ENCODE measurements around the gene DCDC2C. TPM values are rescaled to one million over a fixed set of nuclear protein-coding genes. Genes with fewer than 3 reads are reported as not detected.

DCDC2C gene
- total RNA-seq, 5 donors from 2014 or later (not counting 1 experiment from before 2014, with no cell fraction given): not detected

DNA sequence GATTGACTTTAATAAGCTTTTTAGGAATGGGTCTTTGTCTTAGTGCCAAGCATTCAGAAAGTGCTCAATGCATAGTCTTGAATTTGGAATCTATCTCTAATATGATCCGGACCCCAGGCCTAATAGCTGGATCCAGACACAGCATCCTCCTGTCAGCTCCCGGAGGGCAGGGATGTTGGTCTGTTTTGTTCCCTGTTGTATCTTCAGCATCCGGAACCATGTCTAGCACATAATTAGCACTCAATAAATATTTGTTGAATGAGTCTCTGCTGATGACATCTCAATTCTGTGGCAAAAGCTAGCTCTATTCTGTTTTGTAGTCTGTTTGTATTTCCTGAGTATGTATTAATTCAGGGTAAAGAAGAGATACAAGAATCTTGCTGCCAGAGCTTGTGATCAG is 169.1 kb downstream of the DCDC2C start:
- Histone ChIP-seq H3K27me3 (replicated peaks in 1 of 2; ENCODE audit: control insufficient read depth in 2 of 2, extremely low read depth in 1 of 2, insufficient read depth in 2 of 2, low read length in 1 of 2) (no peaks in the 10 kb centered on the region), H3K4me3 (ENCODE audit: control insufficient read depth in 1 of 2, extremely low read depth in 1 of 2, low read length in 1 of 2) (no peak overlapping the region), H3K4me1 (ENCODE audit: control insufficient read depth in 1 of 2, extremely low read depth in 1 of 2, insufficient read depth in 2 of 2, low read length in 2 of 2) (no peaks in the 10 kb centered on the region), H3K27ac (ENCODE audit: low read length) (no peak overlapping the region), H3K9me3 (no peaks in the 10 kb centered on the region), H3K36me3 (ENCODE audit: control insufficient read depth in 2 of 2, extremely low read depth in 1 of 2, insufficient read depth in 1 of 2, low read length in 1 of 2) (no peaks in the 10 kb centered on the region)
- Mint-ChIP-seq H3K4me3 (no peak overlapping the region), H3K9me3 (no peaks in the 10 kb centered on the region), H3K27me3 (no peaks in the 10 kb centered on the region), H3K36me3 (no peaks in the 10 kb centered on the region), H3K27ac (no peak overlapping the region), H3K4me1 (no peaks in the 10 kb centered on the region)
- ChIA-PET CTCF (no interaction called here), POLR2A (no interaction called here)
- ATAC-seq (replicated peaks in 1 of 4) (no peak), DNase-seq (no peak)
- 100% methylated on average over 1 of the region's 3 CpGs for WGBS (ENCODE audit: insufficient coverage)

DNA sequence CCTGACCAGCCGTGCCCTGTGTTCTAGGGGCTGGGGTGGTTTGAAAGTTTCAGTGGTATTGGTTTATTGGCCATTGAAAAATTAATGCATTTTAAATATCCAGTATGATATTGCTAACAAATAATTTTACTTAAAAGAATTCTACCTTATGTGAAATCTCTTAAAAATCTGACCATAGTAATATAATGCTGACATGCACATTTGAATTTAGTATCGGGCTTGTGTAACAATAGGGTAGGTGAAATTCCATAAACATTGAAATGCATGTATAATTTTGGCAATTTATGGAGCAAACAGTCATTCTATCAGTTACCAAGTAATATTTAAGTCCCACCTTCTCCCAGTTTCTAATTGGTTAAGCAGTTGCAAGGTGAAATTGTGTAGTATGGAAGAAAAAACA is 170.5 kb downstream of the DCDC2C start:
- Histone ChIP-seq H3K36me3 (ENCODE audit: control insufficient read depth in 2 of 2, extremely low read depth in 1 of 2, insufficient read depth in 1 of 2, low read length in 1 of 2) (no peaks in the 10 kb centered on the region), H3K27ac (ENCODE audit: low read length) (no peak overlapping the region), H3K27me3 (replicated peaks in 1 of 2; ENCODE audit: control insufficient read depth in 2 of 2, extremely low read depth in 1 of 2, insufficient read depth in 2 of 2, low read length in 1 of 2) (no peaks in the 10 kb centered on the region), H3K4me3 (ENCODE audit: control insufficient read depth in 1 of 2, extremely low read depth in 1 of 2, low read length in 1 of 2) (no peak overlapping the region), H3K9me3 (no peaks in the 10 kb centered on the region), H3K4me1 (ENCODE audit: control insufficient read depth in 1 of 2, extremely low read depth in 1 of 2, insufficient read depth in 2 of 2, low read length in 2 of 2) (no peaks in the 10 kb centered on the region)
- Mint-ChIP-seq H3K27ac (no peak overlapping the region), H3K36me3 (no peaks in the 10 kb centered on the region), H3K27me3 (no peaks in the 10 kb centered on the region), H3K4me3 (no peak overlapping the region), H3K4me1 (no peaks in the 10 kb centered on the region), H3K9me3 (no peaks in the 10 kb centered on the region)
- no CpG with 5 or more reads among the region's 2 CpGs for WGBS (ENCODE audit: insufficient coverage)
- ATAC-seq (replicated peaks in 1 of 4) (no peak), DNase-seq (no peak)
- ChIA-PET POLR2A (no interaction called here), CTCF (no interaction called here)

DNA sequence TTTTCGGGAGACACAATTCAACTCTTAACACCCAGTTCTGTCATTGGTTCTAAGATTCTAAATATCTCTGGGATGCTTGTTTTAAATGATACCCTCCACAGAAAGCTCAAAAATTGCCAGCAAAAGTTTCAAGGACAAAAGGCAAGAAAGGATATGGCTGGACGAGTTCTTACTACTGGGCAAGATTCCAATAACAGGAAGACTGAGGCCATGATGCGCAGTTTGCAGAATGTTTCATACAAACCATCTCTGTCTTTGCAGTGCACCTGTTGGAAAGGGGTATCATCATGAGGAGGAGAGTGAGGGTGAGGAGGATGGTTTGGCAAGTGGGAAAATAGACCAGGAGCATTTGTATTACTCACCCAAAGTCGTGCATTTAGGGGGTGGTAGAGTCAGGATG is 172.8 kb downstream of the DCDC2C start:
- no peaks in the 10 kb centered on the region for H3K4me1 ChIP-seq (ENCODE audit: control insufficient read depth in 1 of 2, extremely low read depth in 1 of 2, insufficient read depth in 2 of 2, low read length in 2 of 2)
- no peak for DNase-seq
- no peaks in the 10 kb centered on the region for H3K27me3 ChIP-seq (replicated peaks in 1 of 2; ENCODE audit: control insufficient read depth in 2 of 2, extremely low read depth in 1 of 2, insufficient read depth in 2 of 2, low read length in 1 of 2)
- no peak for ATAC-seq (replicated peaks in 1 of 4)
- Mint-ChIP-seq H3K9me3 (no peaks in the 10 kb centered on the region), H3K27me3 (no peaks in the 10 kb centered on the region), H3K4me1 (no peaks in the 10 kb centered on the region), H3K4me3 (no peak overlapping the region), H3K27ac (no peak overlapping the region), H3K36me3 (no peaks in the 10 kb centered on the region)
- H3K36me3 ChIP-seq (ENCODE audit: control insufficient read depth in 2 of 2, extremely low read depth in 1 of 2, insufficient read depth in 1 of 2, low read length in 1 of 2): no peaks in the 10 kb centered on the region
- WGBS (ENCODE audit: insufficient coverage): 57% methylated on average over 2 of the region's 4 CpGs
- CTCF ChIA-PET: no interaction called here
- no peak overlapping the region for H3K27ac ChIP-seq (ENCODE audit: low read length)
- H3K4me3 ChIP-seq (ENCODE audit: control insufficient read depth in 1 of 2, extremely low read depth in 1 of 2, low read length in 1 of 2): no peak overlapping the region
- H3K9me3 ChIP-seq: no peaks in the 10 kb centered on the region
- POLR2A ChIA-PET: no interaction called here

DNA sequence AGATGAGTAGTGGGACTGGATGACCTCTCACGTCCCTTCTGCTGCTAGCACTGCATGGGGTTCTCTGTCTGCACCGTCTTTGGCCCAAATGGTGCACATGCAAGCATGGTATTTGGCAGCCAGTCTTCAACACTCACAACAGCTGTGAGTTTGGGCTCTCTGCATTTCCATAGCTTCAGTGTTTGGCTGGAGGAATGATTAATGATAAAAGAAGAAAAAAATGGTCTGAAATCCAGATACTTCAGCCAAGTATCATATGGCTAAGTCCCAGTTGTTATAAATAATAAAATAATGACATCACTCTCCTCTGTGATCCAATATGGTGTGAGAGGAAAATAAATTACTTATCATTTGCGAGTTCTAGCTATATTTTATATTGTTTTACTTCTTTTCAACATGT is 173.3 kb downstream of the DCDC2C start:
- WGBS (ENCODE audit: insufficient coverage): no CpG with 5 or more reads among the region's 3 CpGs
- Mint-ChIP-seq H3K36me3 (no peaks in the 10 kb centered on the region), H3K9me3 (no peaks in the 10 kb centered on the region), H3K27me3 (no peaks in the 10 kb centered on the region), H3K4me1 (no peaks in the 10 kb centered on the region), H3K27ac (no peak overlapping the region), H3K4me3 (no peak overlapping the region)
- Histone ChIP-seq H3K4me1 (ENCODE audit: control insufficient read depth in 1 of 2, extremely low read depth in 1 of 2, insufficient read depth in 2 of 2, low read length in 2 of 2) (no peaks in the 10 kb centered on the region), H3K36me3 (ENCODE audit: control insufficient read depth in 2 of 2, extremely low read depth in 1 of 2, insufficient read depth in 1 of 2, low read length in 1 of 2) (no peaks in the 10 kb centered on the region), H3K27ac (ENCODE audit: low read length) (no peak overlapping the region), H3K4me3 (ENCODE audit: control insufficient read depth in 1 of 2, extremely low read depth in 1 of 2, low read length in 1 of 2) (no peak overlapping the region), H3K27me3 (replicated peaks in 1 of 2; ENCODE audit: control insufficient read depth in 2 of 2, extremely low read depth in 1 of 2, insufficient read depth in 2 of 2, low read length in 1 of 2) (no peaks in the 10 kb centered on the region), H3K9me3 (no peaks in the 10 kb centered on the region)
- no peak for DNase-seq
- POLR2A ChIA-PET: no interaction called here
- no peak for ATAC-seq (replicated peaks in 1 of 4)
- CTCF ChIA-PET: no interaction called here

DNA sequence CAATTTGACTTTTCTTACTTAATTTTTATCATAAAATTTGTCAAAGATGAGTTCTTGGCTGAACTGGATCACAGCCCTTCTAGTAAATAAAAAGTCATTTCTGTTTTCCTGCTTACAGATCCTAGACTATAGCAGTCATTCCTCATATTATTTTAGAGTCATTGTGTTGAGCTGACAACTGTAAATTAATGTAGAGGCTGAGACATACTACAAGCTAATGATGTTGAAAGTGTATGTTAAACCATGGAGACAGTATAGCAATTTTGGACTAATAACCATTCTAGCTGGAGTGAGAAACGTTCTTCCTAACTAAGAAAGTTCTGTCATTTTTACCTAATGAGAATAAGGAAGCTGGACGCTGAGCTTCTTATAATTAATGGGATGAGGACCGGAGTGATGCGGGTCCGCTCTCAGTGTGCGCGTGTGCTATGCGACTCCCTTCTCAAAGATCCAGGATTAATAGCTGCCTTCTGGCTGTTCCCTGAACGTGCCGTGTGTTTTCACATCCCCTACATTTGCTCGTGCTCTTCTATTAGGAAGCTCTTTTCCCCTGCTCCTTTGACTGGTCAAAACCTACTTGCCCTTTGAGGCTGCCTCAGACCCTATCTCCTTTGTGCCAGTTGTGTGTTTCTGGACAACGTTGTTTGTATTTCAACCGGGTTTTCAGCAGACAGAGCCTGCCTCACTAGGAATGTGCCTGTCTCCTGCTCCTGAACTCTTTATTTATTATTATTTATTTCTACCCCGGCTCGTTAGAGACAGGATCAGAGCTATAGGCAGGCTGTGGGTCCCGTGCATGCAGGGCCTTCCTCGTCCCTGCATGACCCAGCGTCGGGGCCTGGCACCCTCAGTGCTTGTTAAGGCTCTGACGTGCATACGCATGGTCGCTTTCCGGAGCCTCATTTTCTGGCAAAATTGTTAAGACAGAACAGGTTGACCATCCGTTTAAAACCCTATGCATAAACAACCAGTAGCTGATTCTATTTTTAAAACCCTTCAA is 182.6 kb downstream of the DCDC2C start:
- no peaks in the 10 kb centered on the region for H3K9me3 ChIP-seq
- Mint-ChIP-seq H3K9me3 (peaks cover 4 to 12% (median 6%) of the 10 kb centered on the region in 3 donors), H3K27me3 (peaks cover 0 to 3% of the 10 kb centered on the region in 2 donors), H3K4me3 (no peak overlapping the region), H3K4me1 (no peaks in the 10 kb centered on the region), H3K27ac (no peak overlapping the region), H3K36me3 (no peaks in the 10 kb centered on the region)
- 81% methylated on average over 12 of the region's 24 CpGs for WGBS (ENCODE audit: insufficient coverage)
- no peaks in the 10 kb centered on the region for H3K36me3 ChIP-seq (ENCODE audit: control insufficient read depth in 2 of 2, extremely low read depth in 1 of 2, insufficient read depth in 1 of 2, low read length in 1 of 2)
- CTCF ChIA-PET: interaction anchor here in 1 of 2 donors (0.7 to 0.9 kb wide), 2 partner anchors 11 to 217 kb away, joined by 3 read pairs; no protein-coding TSS in a partner anchor
- no peak for ATAC-seq (replicated peaks in 1 of 4)
- no peaks in the 10 kb centered on the region for H3K4me1 ChIP-seq (ENCODE audit: control insufficient read depth in 1 of 2, extremely low read depth in 1 of 2, insufficient read depth in 2 of 2, low read length in 2 of 2)
- no peaks in the 10 kb centered on the region for H3K27me3 ChIP-seq (replicated peaks in 1 of 2; ENCODE audit: control insufficient read depth in 2 of 2, extremely low read depth in 1 of 2, insufficient read depth in 2 of 2, low read length in 1 of 2)
- POLR2A ChIA-PET: no interaction called here
- H3K27ac ChIP-seq (ENCODE audit: low read length): no peak overlapping the region
- DNase-seq: no peak
- H3K4me3 ChIP-seq (ENCODE audit: control insufficient read depth in 1 of 2, extremely low read depth in 1 of 2, low read length in 1 of 2): no peak overlapping the region

DNA sequence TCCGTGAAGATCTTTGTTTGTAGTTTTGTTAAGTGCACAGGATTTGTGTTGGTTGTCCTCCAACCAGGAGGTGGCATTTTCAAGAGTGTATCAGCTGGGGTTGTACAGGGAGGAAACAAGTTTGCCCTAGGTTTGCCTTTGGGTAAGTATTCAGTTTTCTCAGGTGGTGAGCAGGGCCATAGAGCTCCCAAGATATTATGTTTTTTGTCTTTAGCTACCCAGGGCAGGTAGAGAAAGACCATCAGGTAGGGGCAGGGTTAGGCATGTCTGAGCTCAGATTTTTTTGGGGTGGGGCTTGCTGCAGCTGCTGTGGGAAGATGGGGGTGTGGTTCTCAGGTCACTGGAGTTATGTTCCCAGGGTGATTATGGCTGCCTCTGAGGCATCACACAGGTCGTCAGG is 191.6 kb downstream of the DCDC2C start:
- Histone ChIP-seq H3K4me3 (ENCODE audit: control insufficient read depth in 1 of 2, extremely low read depth in 1 of 2, low read length in 1 of 2) (no peak overlapping the region), H3K27me3 (replicated peaks in 1 of 2; ENCODE audit: control insufficient read depth in 2 of 2, extremely low read depth in 1 of 2, insufficient read depth in 2 of 2, low read length in 1 of 2) (peaks cover 0 to 6% of the 10 kb centered on the region in 2 experiments), H3K27ac (ENCODE audit: low read length) (no peak overlapping the region), H3K36me3 (ENCODE audit: control insufficient read depth in 2 of 2, extremely low read depth in 1 of 2, insufficient read depth in 1 of 2, low read length in 1 of 2) (no peaks in the 10 kb centered on the region), H3K4me1 (ENCODE audit: control insufficient read depth in 1 of 2, extremely low read depth in 1 of 2, insufficient read depth in 2 of 2, low read length in 2 of 2) (no peaks in the 10 kb centered on the region), H3K9me3 (no peaks in the 10 kb centered on the region)
- Mint-ChIP-seq H3K9me3 (peaks cover 7 to 30% (median 15%) of the 10 kb centered on the region in 3 donors), H3K4me3 (no peak overlapping the region), H3K4me1 (peaks cover 0 to 4% (median 0%) of the 10 kb centered on the region in 3 donors), H3K27me3 (peaks cover 0 to 3% of the 10 kb centered on the region in 2 donors), H3K36me3 (no peaks in the 10 kb centered on the region), H3K27ac (no peak overlapping the region)
- DNase-seq (no peak), ATAC-seq (replicated peaks in 1 of 4) (no peak)
- ChIA-PET CTCF (no interaction called here), POLR2A (no interaction called here)
- 57% methylated on average over 2 of the region's 2 CpGs for WGBS (ENCODE audit: insufficient coverage)
